Karpas-422 (cell line): ENCODE measurements around the gene RPS21. TPM values are rescaled to one million over a fixed set of nuclear protein-coding genes. Genes with fewer than 3 reads are reported as not detected.

Experiments
- DNase-seq: peaks from one replicate; pipeline ENCODE4 v3.0.0-alpha.2; 2015
- H2AFZ ChIP-seq: fragments of 200-600 bp; sonication (generic); 2 replicates; pipeline ENCODE4 v1.6.1; 2014; ENCODE audit warnings: antibody characterized with exemption, low read length, mixed read lengths
- H3K27ac ChIP-seq: fragments of 200-600 bp; sonication (generic); 2 replicates; pipeline ENCODE4 v1.5.1; 2014; ENCODE audit warnings: mild to moderate bottlenecking, low read length, moderate library complexity
- H3K27me3 ChIP-seq: fragments of 200-600 bp; sonication (generic); 2 replicates; pipeline ENCODE4 v1.6.1; 2014; ENCODE audit warnings: low read length, mixed read lengths
- H3K36me3 ChIP-seq: fragments of 200-600 bp; sonication (generic); 2 replicates; pipeline ENCODE4 v1.6.1; 2014; ENCODE audit warnings: low read length, mixed read lengths; ENCODE audit not compliant: insufficient read depth
- H3K4me1 ChIP-seq: fragments of 200-600 bp; sonication (generic); 2 replicates; pipeline ENCODE4 v1.6.1; 2014; ENCODE audit warnings: mild to moderate bottlenecking, low read length, mixed read lengths
- H3K4me2 ChIP-seq: fragments of 200-600 bp; sonication (generic); 2 replicates; pipeline ENCODE4 v1.6.1; 2014; ENCODE audit warnings: low read length, low read depth, mild to moderate bottlenecking; ENCODE audit not compliant: poor library complexity, severe bottlenecking
- H3K4me3 ChIP-seq: fragments of 200-600 bp; sonication (generic); 2 replicates; pipeline ENCODE4 v1.5.1; 2014; ENCODE audit warnings: mild to moderate bottlenecking, antibody characterized with exemption, low read length, mixed read lengths
- H3K79me2 ChIP-seq: fragments of 200-600 bp; sonication (generic); 2 replicates; pipeline ENCODE4 v1.6.1; 2014; ENCODE audit warnings: mild to moderate bottlenecking, low read length, mixed read lengths
- H3K9ac ChIP-seq: fragments of 200-600 bp; sonication (generic); 2 replicates; pipeline ENCODE4 v1.6.0; 2014; ENCODE audit warnings: low read length
- H3K9me2 ChIP-seq: fragments of 200-600 bp; sonication (generic), shearing (Covaris generic); replicated peaks from 2 replicates; pipeline ENCODE4 v1.6.0; 2014; ENCODE audit warnings: mild to moderate bottlenecking, low read length, moderate library complexity; ENCODE audit not compliant: insufficient read depth
- H3K9me3 ChIP-seq: fragments of 300-700, 200-600 bp; sonication (generic); 2 replicates; pipeline ENCODE4 v1.6.1; 2014; ENCODE audit warnings: low read length, mixed read lengths
- H4K20me1 ChIP-seq: fragments of 200-600 bp; sonication (generic); 2 replicates; pipeline ENCODE4 v1.6.1; 2014; ENCODE audit warnings: mild to moderate bottlenecking, antibody characterized with exemption, low read length, low read depth; ENCODE audit not compliant: insufficient read depth
- total RNA-seq: library from RNA; depleted of rRNA; stranded (reverse); fragments of >200 nt; shearing (Covaris generic); gene quantifications from 2 replicates; pipeline ENCODE4 v1.2.3, GENCODE V29; 2014; ENCODE audit warnings: low replicate concordance; rRNA removed

Gene RPS21
- total RNA-seq = 1,523 and 2,619 TPM in 2 replicates

GRCh38 chr20:62386383-62387218 is at the start of gene RPS21:
Gene RPS21, plus strand, starts transcription at chr20:62387103. Its CDS starts 236 bp downstream, at chr20:62387339.
- Histone ChIP-seq H3K9ac (peak within 1 kb of the TSS; percentile 99), H3K4me3 (peak within 1 kb of the TSS; percentile 93), H3K4me2 (peak within 1 kb of the TSS; percentile 96), H3K9me3 (no peaks in the 10 kb centered on the region), H3K27me3 (no peaks in the 10 kb centered on the region), H3K27ac (peak within 1 kb of the TSS; percentile 73), H4K20me1 (peaks cover 21% of the 10 kb centered on the region), H3K36me3 (peaks cover 32% of the 10 kb centered on the region), H3K4me1 (peaks cover 21% of the 10 kb centered on the region), H2AFZ (no peak within 1 kb of the TSS), H3K9me2 (no peaks in the 10 kb centered on the region), H3K79me2 (peaks cover 51% of the 10 kb centered on the region)
- DNase-seq = peak; percentile 97

DNA sequence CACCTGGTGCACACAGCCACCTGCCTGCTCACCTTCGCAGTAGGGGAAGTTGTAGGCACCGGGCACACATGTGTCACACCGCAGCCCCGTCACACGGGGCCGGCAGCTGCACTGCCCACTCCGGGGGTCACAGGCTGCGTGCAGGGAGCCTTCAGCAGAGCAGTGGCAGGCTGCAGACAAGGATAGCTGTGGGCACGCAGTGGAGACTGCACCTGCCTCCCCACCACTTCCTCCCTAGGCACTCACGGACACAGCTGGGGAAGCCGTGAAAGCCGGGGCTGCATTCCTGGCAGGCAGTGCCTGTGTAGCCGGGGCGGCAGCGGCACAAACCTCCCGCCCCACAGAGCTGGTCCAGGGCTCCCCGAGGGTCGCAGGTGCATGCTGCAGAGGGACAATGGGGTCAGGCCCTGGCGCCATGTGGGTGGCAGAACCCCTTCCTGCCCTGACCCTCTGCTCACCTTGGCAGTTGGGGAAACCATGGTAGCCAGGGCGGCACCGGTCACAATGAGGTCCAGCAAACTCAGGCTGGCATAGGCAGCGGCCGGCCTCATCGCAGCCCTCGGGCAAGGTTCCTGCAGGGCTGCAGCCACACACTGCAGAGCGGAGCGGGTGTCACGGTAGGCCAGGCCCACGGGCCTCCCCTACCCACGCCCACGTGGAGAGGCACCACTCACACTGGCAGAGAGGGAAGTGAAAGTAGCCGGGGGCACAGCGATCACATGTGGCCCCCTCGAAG is 49.2 kb upstream of the RPS21 start:
- Histone ChIP-seq H3K27me3 (no peaks in the 10 kb centered on the region), H2AFZ (no peak overlapping the region), H3K4me1 (peaks cover 23% of the 10 kb centered on the region), H3K36me3 (no peaks in the 10 kb centered on the region), H3K4me3 (no peak overlapping the region), H4K20me1 (peaks cover 5% of the 10 kb centered on the region; the same call in 1 of the 2 replicates), H3K9me3 (no peaks in the 10 kb centered on the region), H3K79me2 (no peaks in the 10 kb centered on the region), H3K27ac (no peak overlapping the region), H3K4me2 (no peak overlapping the region), H3K9me2 (no peaks in the 10 kb centered on the region), H3K9ac (no peak overlapping the region)
- DNase-seq = peak; percentile 54

DNA sequence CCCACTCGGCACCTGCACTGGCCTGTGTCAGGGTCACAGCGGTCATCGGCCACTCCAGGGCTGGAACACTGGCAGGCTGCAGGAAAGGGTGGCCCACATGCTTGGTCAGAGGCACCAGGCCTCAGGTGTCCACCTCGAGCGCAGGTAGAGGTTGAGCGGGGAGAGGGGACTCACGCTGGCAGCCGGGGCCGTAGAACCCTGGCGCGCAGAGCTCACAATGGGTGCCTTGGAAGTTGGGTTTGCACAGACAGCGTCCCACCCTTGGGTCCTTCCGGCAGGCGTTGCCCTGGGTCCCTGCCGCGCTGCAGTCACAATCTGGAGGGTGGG is 48.6 kb upstream of the RPS21 start:
- DNase-seq = no peak
- no peaks in the 10 kb centered on the region for H3K9me3 ChIP-seq
- H3K36me3 ChIP-seq = no peaks in the 10 kb centered on the region
- no peak overlapping the region for H3K9ac ChIP-seq
- H3K4me2 ChIP-seq = no peak overlapping the region
- peaks cover 23% of the 10 kb centered on the region for H3K4me1 ChIP-seq
- H2AFZ ChIP-seq = no peak overlapping the region
- peaks cover 5% of the 10 kb centered on the region; the same call in 1 of the 2 replicates for H4K20me1 ChIP-seq
- H3K27ac ChIP-seq = no peak overlapping the region
- H3K9me2 ChIP-seq = no peaks in the 10 kb centered on the region
- H3K79me2 ChIP-seq = no peaks in the 10 kb centered on the region
- no peak overlapping the region for H3K4me3 ChIP-seq
- H3K27me3 ChIP-seq = no peaks in the 10 kb centered on the region

GRCh38 chr20:62339647-62340062 is 47.2 kb upstream of the RPS21 start:
- H3K9me3 ChIP-seq = no peaks in the 10 kb centered on the region
- H3K27me3 ChIP-seq = no peaks in the 10 kb centered on the region
- H3K9me2 ChIP-seq = no peaks in the 10 kb centered on the region
- peaks cover 5% of the 10 kb centered on the region; the same call in 1 of the 2 replicates for H4K20me1 ChIP-seq
- no peaks in the 10 kb centered on the region for H3K79me2 ChIP-seq
- no peak overlapping the region for H3K27ac ChIP-seq
- H3K4me2 ChIP-seq = peak overlapping the region; percentile 31
- H3K36me3 ChIP-seq = no peaks in the 10 kb centered on the region
- peak overlapping the region; percentile 7; the same call in 1 of the 2 replicates for H3K4me3 ChIP-seq
- peak overlapping the region; percentile 4; the same call in 1 of the 2 replicates for H3K9ac ChIP-seq
- H2AFZ ChIP-seq = peak overlapping the region; percentile 10; the same call in 1 of the 2 replicates
- H3K4me1 ChIP-seq = peaks cover 23% of the 10 kb centered on the region
- peak; percentile 51 for DNase-seq

DNA sequence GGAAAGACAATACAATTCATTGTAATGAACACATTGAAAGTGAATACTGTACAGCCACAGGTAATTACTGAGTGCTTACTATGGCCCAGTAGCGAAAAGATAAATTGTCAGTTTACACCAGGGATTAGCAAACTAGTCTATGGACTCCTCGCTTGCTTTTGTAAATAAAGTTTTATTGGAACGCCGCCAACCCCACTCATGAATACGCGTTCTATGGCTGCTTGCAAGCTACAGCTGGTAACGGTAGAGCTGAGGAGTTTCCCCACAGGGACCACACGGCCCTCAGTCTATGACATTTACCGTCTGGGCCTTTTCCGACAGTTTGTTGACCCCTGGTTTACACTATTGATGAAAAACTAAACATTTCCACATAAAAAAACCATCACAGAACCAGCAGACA is 44.0 kb upstream of the RPS21 start:
- Histone ChIP-seq H3K4me2 (no peak overlapping the region), H3K36me3 (no peaks in the 10 kb centered on the region), H3K9me3 (no peaks in the 10 kb centered on the region), H3K27me3 (no peaks in the 10 kb centered on the region), H3K4me1 (peaks cover 18% of the 10 kb centered on the region), H4K20me1 (no peaks in the 10 kb centered on the region), H3K9ac (no peak overlapping the region), H3K79me2 (no peaks in the 10 kb centered on the region), H3K27ac (no peak overlapping the region), H2AFZ (no peak overlapping the region), H3K9me2 (no peaks in the 10 kb centered on the region), H3K4me3 (no peak overlapping the region)
- no peak for DNase-seq

- no peak for DNase-seq
- Histone ChIP-seq H3K9me2 (no peaks in the 10 kb centered on the region), H3K36me3 (no peaks in the 10 kb centered on the region), H3K4me1 (peaks cover 10% of the 10 kb centered on the region), H2AFZ (no peak overlapping the region), H3K9me3 (no peaks in the 10 kb centered on the region), H3K27me3 (no peaks in the 10 kb centered on the region), H3K9ac (no peak overlapping the region), H3K4me2 (no peak overlapping the region), H4K20me1 (no peaks in the 10 kb centered on the region), H3K79me2 (no peaks in the 10 kb centered on the region), H3K27ac (no peak overlapping the region), H3K4me3 (no peak overlapping the region)
Measured at GRCh38 chr20:62344092-62344491, 42.8 kb upstream of the RPS21 start.

- Histone ChIP-seq H3K79me2 (no peaks in the 10 kb centered on the region), H2AFZ (no peak overlapping the region), H3K4me3 (no peak overlapping the region), H3K9ac (no peak overlapping the region), H3K9me3 (no peaks in the 10 kb centered on the region), H3K9me2 (no peaks in the 10 kb centered on the region), H3K36me3 (no peaks in the 10 kb centered on the region), H3K4me2 (no peak overlapping the region), H3K27ac (no peak overlapping the region), H3K4me1 (peaks cover 3% of the 10 kb centered on the region), H4K20me1 (no peaks in the 10 kb centered on the region), H3K27me3 (no peaks in the 10 kb centered on the region)
- DNase-seq = no peak
Measured at GRCh38 chr20:62344782-62345181, 42.1 kb upstream of the RPS21 start.

DNA sequence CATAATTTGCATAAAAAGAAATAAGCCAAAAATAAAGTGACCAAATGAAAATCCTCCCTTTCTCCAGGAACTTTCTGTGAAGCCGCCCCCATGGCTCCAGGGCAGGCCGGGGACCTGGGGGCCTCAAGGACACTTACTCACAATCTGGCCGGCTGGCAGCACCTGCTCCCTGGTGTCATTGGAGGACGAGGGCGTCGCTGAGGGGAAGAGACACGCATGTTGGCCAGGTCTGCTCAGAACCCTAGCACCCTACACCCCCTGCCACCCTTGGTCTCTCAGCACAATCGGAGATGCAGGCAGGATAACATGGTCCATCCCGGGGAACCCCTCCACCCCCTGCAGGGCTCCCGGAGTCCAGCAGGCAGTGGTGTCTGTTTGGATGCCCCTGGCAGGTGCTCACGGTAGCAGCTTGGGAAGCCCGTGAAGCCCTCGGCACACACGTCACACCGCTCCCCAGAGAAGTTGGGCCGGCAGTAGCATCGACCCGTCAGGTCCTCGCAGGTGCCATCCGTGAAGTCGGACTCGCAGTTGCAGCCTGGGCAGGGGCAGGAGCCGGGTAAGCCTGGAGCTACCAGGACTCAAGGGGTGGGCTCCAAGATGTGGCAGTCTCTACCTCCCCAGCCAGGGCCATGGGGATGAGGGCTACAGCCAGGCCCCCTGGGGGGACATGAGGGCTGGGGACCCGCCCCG is 41.1 kb upstream of the RPS21 start:
- Histone ChIP-seq H2AFZ (no peak overlapping the region), H3K27me3 (no peaks in the 10 kb centered on the region), H3K4me3 (no peak overlapping the region), H3K9me2 (no peaks in the 10 kb centered on the region), H3K4me1 (no peaks in the 10 kb centered on the region), H3K36me3 (no peaks in the 10 kb centered on the region), H3K27ac (no peak overlapping the region), H4K20me1 (no peaks in the 10 kb centered on the region), H3K79me2 (no peaks in the 10 kb centered on the region), H3K9ac (no peak overlapping the region), H3K9me3 (no peaks in the 10 kb centered on the region), H3K4me2 (no peak overlapping the region)
- DNase-seq = no peak
